ENCODE results near the gene DAPL1.
A peak's percentile ranks its signal among the peaks of the same experiment; 100 is the strongest.

Gene DAPL1

DNA sequence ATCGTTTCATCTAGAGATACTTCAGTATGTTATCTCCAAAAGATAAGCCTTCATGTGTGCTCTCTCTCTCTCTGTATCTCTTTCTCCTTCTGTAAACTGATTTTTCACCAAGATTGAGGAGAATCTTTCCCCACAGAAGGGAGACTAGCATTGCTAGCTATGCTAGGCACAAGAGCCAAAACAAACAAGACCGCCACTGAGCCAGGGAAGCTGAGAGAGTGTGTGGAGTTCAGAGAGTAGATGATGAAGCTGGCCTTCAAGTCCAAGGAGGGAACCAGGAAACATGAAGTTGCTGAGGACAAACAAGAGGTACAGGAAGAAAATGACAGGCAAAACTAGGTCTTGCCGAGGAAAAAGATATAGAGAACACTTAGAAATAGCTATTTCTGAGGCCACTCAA is 23.4 kb downstream of the DAPL1 start:
- in situ Hi-C loops (cut with HindIII; ENCODE audit: low sequenced_read_pairs), result no loop called here
- no peak for DNase-seq (ENCODE audit: low read depth)
- TF ChIP-seq, protein P1, sequence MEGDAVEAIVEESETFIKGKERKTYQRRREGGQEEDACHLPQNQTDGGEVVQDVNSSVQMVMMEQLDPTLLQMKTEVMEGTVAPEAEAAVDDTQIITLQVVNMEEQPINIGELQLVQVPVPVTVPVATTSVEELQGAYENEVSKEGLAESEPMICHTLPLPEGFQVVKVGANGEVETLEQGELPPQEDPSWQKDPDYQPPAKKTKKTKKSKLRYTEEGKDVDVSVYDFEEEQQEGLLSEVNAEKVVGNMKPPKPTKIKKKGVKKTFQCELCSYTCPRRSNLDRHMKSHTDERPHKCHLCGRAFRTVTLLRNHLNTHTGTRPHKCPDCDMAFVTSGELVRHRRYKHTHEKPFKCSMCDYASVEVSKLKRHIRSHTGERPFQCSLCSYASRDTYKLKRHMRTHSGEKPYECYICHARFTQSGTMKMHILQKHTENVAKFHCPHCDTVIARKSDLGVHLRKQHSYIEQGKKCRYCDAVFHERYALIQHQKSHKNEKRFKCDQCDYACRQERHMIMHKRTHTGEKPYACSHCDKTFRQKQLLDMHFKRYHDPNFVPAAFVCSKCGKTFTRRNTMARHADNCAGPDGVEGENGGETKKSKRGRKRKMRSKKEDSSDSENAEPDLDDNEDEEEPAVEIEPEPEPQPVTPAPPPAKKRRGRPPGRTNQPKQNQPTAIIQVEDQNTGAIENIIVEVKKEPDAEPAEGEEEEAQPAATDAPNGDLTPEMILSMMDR (IDR thresholded peaks at IDR 0.05; ENCODE audit: low read depth, low read length, missing control alignments), result no peak
- no peak overlapping the region for H3K4me3 ChIP-seq (ENCODE audit: low read depth, low read length)

DNA sequence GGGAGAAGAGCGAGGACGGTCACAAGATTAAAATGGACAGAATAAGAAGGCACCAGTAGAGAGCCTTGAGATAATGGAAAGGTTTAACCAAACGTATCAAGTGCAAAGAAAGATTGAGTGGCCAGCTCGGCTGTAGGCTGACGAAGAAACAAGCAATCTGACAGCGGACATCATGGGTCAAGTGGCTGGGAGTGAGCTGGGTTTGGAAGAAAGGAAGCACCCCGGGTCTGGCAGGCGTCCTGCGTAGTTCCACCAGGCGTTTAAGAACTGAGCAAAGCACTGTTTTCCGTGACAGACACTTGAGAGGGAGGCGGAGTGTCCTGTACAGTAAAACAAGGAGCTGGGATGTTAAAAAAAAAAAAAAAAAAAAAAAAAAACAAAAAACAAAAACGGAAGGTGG is 27.1 kb downstream of the DAPL1 start:
- TF ChIP-seq, protein P1 (IDR thresholded peaks at IDR 0.05; ENCODE audit: low read depth, low read length, missing control alignments), result no peak
- in situ Hi-C loops (cut with HindIII; ENCODE audit: low sequenced_read_pairs), result no loop called here
- no peak for DNase-seq (ENCODE audit: low read depth)
- no peak overlapping the region for H3K4me3 ChIP-seq (ENCODE audit: low read depth, low read length)

DNA sequence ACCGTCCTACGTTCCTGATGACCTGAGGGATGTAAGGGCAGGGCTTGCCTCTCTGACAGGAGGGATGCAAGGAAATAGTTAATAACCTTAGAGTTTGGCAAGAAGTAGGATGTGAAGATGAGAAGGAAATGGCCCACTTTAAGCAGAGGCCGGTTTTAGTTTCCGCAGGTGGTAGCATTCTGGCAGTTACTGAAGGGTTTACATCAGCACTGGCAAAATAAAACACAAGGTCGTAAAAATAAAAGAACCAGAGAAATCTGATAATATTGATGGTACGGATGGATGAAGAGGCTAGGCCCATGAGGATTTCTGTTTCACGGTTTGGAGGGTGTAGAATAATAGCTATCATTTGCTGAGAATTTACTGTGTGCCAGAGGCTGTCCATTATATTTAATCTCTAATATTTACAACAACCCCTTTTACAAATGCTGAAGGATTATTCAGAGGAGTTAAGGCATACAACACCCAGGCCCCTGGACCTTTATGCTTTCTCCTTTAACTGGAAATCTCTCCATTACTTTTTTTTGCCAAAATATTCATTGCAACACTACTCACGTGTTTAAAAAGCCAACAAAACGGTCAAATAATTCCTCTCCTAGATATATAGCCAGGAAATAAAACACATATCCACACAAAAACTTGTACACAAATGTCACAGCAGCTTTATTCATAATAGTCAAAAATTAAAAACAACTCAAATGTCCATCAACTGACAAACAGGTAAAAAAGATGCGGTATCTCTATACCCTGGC is 28.5 kb downstream of the DAPL1 start:
- H3K4me3 ChIP-seq (ENCODE audit: low read depth, low read length), result no peak overlapping the region
- TF ChIP-seq, protein P1 (IDR thresholded peaks at IDR 0.05; ENCODE audit: low read depth, low read length, missing control alignments), result no peak
- DNase-seq (ENCODE audit: low read depth), result no peak
- in situ Hi-C loops (cut with HindIII; ENCODE audit: low sequenced_read_pairs), result no loop called here

DNA sequence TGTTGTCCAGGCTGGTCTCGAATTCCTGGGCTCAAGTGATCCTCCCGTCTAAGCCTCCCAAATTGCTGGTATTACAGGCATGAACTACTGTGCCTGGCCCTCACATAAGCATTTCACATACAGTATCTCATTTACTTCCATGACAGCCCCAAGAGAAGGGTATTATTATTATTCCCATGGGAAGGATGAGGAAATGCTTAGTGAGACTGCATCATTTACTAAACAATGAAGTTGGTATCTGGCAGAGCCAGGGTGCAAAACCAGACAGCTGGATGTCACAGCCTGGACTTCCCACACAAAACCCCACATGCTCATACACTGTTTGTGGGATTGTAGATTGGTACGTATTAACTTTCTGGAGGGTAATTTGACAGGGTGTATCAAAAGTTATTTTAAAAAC is 29.9 kb downstream of the DAPL1 start:
- TF ChIP-seq, protein P1 (IDR thresholded peaks at IDR 0.05; ENCODE audit: low read depth, low read length, missing control alignments), result no peak
- DNase-seq (ENCODE audit: low read depth), result no peak
- no peak overlapping the region for H3K4me3 ChIP-seq (ENCODE audit: low read depth, low read length)
- in situ Hi-C loops (cut with HindIII; ENCODE audit: low sequenced_read_pairs), result no loop called here

DNA sequence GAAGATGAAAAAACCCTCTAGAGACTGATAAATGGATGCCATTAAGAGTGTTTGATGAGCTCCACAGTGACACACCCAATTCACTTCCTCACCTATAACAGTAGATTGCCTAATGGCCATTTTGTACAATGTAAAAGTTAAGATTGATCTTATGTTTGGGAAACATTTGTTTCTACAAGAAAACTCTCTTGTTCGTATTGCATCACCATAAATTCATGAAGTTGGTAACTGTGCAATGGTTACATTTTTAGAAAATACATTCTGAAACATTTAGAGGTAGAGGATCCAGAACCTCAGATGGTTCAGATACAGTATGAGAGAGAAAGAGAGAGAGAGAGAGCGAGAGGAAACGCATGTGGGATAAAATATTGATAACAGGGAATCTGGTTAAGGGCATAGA is 31.8 kb downstream of the DAPL1 start:
- H3K4me3 ChIP-seq (ENCODE audit: low read depth, low read length), result no peak overlapping the region
- in situ Hi-C loops (cut with HindIII; ENCODE audit: low sequenced_read_pairs), result no loop called here
- TF ChIP-seq, protein P1 (IDR thresholded peaks at IDR 0.05; ENCODE audit: low read depth, low read length, missing control alignments), result no peak
- no peak for DNase-seq (ENCODE audit: low read depth)

DNA sequence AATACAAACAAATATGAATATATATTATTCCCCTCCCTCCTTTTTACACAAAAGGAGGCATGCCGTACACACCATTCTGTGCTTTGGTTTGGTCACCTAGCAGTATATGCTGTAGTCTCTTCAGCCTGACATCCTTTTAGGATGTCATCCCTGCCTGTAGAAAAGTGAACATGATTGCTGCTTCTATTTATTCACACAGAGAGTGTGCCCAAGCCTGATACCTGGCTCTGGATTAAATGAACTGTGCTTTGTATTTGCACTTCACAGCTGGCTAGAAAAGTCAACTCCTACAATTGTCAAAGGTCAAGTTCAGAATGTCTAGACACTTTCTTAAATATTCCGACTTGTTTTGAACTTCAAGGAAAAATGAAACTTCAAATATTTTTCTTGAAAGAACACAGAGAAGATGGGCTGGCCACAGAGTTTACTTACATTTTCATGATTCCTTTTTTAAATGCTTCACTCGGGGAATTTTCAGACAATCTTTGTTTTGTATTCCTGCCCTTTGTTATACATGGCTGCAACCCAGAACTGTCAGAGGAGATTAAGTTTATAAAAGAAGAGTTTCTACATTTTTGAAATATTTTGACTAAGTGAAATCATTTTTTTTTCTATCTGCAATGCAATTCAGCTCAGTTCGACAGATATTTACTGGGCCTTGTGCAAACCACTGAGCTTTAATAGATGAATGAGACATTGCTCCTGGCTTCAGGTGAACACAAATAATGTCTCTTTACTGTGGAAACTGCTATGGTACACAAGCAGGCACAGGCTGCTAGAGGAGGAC is 33.5 kb downstream of the DAPL1 start:
- peak; percentile 36 for DNase-seq (ENCODE audit: low read depth)
- no peak overlapping the region for H3K4me3 ChIP-seq (ENCODE audit: low read depth, low read length)
- in situ Hi-C loops (cut with HindIII; ENCODE audit: low sequenced_read_pairs), result no loop called here
- TF ChIP-seq, protein P1 (IDR thresholded peaks at IDR 0.05; ENCODE audit: low read depth, low read length, missing control alignments), result no peak

All from astrocyte of the cerebellum (primary cell).